Suprapubic skin (tissue), 3 donors: ENCODE measurements around the gene WWP2.

Source experiments
- EP300 ChIP-seq: sonication (generic); formaldehyde crosslinking; IDR thresholded peaks from one replicate; pipeline ENCODE4 v1.6.1; 2017; ENCODE audit warnings: antibody characterized with exemption
- TF ChIP-seq, protein P1 (sequence below), 2 donors: fragments of 200-600 bp in 1 of 2; fragments of 450-650 bp in 1 of 2; sonication (generic) in 1 of 2; IDR thresholded peaks; one replicate each; pipeline ENCODE4 v1.5.1; 2016 to 2019; ENCODE audit warnings: antibody characterized with exemption in 2 of 2, mild to moderate bottlenecking in 1 of 2, moderate library complexity in 1 of 2

DNA sequence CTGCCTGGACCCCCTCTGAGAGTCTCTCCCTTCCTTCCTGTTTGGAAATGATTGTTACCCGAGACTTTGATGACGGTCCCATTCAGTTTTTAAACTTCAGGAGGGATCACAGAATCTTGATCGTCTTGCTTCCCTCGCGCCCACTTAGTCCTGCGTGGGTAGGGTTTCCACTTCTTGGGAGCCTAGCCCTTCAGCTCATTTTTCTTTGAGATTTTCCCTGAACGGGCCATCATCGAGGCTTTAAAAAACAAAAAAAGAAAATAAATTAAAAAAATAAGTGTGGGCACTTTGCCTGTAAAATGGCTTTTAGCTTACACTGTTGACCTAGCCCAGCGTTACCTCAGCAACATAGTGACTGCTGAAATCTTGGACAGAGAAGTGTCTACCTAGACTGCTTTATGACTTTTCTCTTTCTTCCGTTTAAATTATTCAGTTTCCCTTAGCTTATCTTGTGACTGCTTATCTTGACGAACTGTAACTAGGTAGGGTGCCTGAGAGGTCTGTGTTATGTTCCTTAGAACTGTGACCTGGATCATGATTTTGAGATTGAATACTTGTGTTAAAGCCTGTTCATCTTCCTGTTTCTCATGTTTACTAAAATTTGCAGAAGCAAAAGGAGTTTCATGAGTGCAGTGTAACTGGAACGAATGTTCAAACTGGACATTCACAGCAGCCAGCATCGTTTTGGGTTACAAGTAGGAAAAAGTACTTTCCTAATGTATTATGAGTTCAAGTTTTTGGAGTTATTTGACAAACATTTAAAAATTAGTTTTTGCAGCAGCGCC lies 874 bp downstream of the WWP2 start:
- TF ChIP-seq, protein P1, sequence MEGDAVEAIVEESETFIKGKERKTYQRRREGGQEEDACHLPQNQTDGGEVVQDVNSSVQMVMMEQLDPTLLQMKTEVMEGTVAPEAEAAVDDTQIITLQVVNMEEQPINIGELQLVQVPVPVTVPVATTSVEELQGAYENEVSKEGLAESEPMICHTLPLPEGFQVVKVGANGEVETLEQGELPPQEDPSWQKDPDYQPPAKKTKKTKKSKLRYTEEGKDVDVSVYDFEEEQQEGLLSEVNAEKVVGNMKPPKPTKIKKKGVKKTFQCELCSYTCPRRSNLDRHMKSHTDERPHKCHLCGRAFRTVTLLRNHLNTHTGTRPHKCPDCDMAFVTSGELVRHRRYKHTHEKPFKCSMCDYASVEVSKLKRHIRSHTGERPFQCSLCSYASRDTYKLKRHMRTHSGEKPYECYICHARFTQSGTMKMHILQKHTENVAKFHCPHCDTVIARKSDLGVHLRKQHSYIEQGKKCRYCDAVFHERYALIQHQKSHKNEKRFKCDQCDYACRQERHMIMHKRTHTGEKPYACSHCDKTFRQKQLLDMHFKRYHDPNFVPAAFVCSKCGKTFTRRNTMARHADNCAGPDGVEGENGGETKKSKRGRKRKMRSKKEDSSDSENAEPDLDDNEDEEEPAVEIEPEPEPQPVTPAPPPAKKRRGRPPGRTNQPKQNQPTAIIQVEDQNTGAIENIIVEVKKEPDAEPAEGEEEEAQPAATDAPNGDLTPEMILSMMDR (IDR thresholded peaks at IDR 0.05), result no peak
- TF ChIP-seq EP300, result no peak
